H9 (cell line): ENCODE measurements around the gene MLPH. TPM values are rescaled to one million over a fixed set of nuclear protein-coding genes. Genes with fewer than 3 reads are reported as not detected.

Source experiments
- DNase-seq: peaks from one replicate; pipeline ENCODE4 v3.0.0-alpha.2; 2017
- H2AFZ ChIP-seq: one replicate; pipeline ENCODE4 v1.6.1; 2013; ENCODE audit warnings: mild to moderate bottlenecking, low read length, control low read depth, moderate library complexity
- H2AK5ac ChIP-seq: 2 replicates; pipeline ENCODE4 v1.6.1; 2013; ENCODE audit warnings: low read length, control low read depth, mixed read lengths; ENCODE audit not compliant: insufficient read length
- H2BK120ac ChIP-seq: one replicate; pipeline ENCODE4 v1.6.1; 2013; ENCODE audit warnings: low read depth, mild to moderate bottlenecking, low read length, control low read depth, inconsistent platforms; ENCODE audit not compliant: poor library complexity, severe bottlenecking
- H2BK12ac ChIP-seq: 2 replicates; pipeline ENCODE4 v1.6.1; 2013; ENCODE audit warnings: low read length, control low read depth, mixed read lengths, low read depth; ENCODE audit not compliant: insufficient read length
- H2BK15ac ChIP-seq: 2 replicates; pipeline ENCODE4 v1.6.1; 2013; ENCODE audit warnings: low read depth, low read length, control low read depth
- H2BK20ac ChIP-seq: one replicate; pipeline ENCODE4 v1.6.1; 2013; ENCODE audit warnings: low read depth, mild to moderate bottlenecking, low read length, control low read depth, inconsistent platforms; ENCODE audit not compliant: poor library complexity, severe bottlenecking
- H2BK5ac ChIP-seq: 2 replicates; pipeline ENCODE4 v1.6.1; 2013; ENCODE audit warnings: low read length, control low read depth, mixed read lengths; ENCODE audit not compliant: insufficient read length
- H3K14ac ChIP-seq: 2 replicates; pipeline ENCODE4 v1.6.1; 2013; ENCODE audit warnings: low read length, control low read depth; ENCODE audit not compliant: insufficient read depth
- H3K18ac ChIP-seq: 2 replicates; pipeline ENCODE4 v1.6.1; 2013; ENCODE audit warnings: low read depth, mild to moderate bottlenecking, mixed read lengths, low read length, control low read depth; ENCODE audit not compliant: insufficient read length
- H3K23ac ChIP-seq: 2 replicates; pipeline ENCODE4 v1.6.1; 2013; ENCODE audit warnings: low read length, control low read depth, mixed read lengths, low read depth; ENCODE audit not compliant: insufficient read length
- H3K23me2 ChIP-seq: 2 replicates; pipeline ENCODE4 v1.6.1; 2013; ENCODE audit warnings: low read depth, mild to moderate bottlenecking, mixed read lengths, low read length, control low read depth; ENCODE audit not compliant: insufficient read length, poor library complexity, severe bottlenecking
- H3K27ac ChIP-seq: 2 replicates; pipeline ENCODE4 v1.5.1; 2013; ENCODE audit warnings: low read length, control low read depth, mixed read lengths, low read depth; ENCODE audit not compliant: insufficient read length
- H3K27me3 ChIP-seq: 2 replicates; pipeline ENCODE4 v1.6.1; 2013; ENCODE audit warnings: low read length, control low read depth, inconsistent platforms; ENCODE audit not compliant: insufficient read depth
- H3K4ac ChIP-seq: 2 replicates; pipeline ENCODE4 v1.6.1; 2013; ENCODE audit warnings: low read depth, mild to moderate bottlenecking, control low read depth, inconsistent platforms, low read length, moderate library complexity
- H3K4me1 ChIP-seq: 2 replicates; pipeline ENCODE4 v1.6.1; 2013; ENCODE audit warnings: low read length, control low read depth, inconsistent platforms; ENCODE audit not compliant: insufficient read depth
- H3K4me2 ChIP-seq: 2 replicates; pipeline ENCODE4 v1.6.1; 2013; ENCODE audit warnings: low read length, control low read depth, mixed read lengths; ENCODE audit not compliant: insufficient read length, insufficient read depth
- H3K56ac ChIP-seq: 2 replicates; pipeline ENCODE4 v1.6.1; 2013; ENCODE audit warnings: low read depth, mild to moderate bottlenecking, mixed read lengths, low read length, control low read depth; ENCODE audit not compliant: insufficient read length
- H3K79me1 ChIP-seq: 2 replicates; pipeline ENCODE4 v1.6.1; 2013; ENCODE audit warnings: low read depth, mild to moderate bottlenecking, moderate library complexity, low read length, control low read depth, inconsistent platforms; ENCODE audit not compliant: insufficient read depth, poor library complexity, severe bottlenecking
- H3K79me2 ChIP-seq: 2 replicates; pipeline ENCODE4 v1.6.1; 2013; ENCODE audit warnings: low read length, control low read depth, inconsistent platforms; ENCODE audit not compliant: insufficient read depth
- H3K9ac ChIP-seq: 2 replicates; pipeline ENCODE4 v1.6.1; 2013; ENCODE audit warnings: low read length, control low read depth, mixed read lengths; ENCODE audit not compliant: insufficient read length; ENCODE audit errors: extremely low read depth
- H3K9me3 ChIP-seq: one replicate; pipeline ENCODE4 v1.6.1; 2013; ENCODE audit warnings: low read depth, low read length, inconsistent platforms; ENCODE audit not compliant: control insufficient read depth
- H3T11ph ChIP-seq: one replicate; pipeline ENCODE4 v1.6.1; 2013; ENCODE audit warnings: mild to moderate bottlenecking, low read length, control low read depth, inconsistent platforms
- H4K20me1 ChIP-seq: one replicate; pipeline ENCODE4 v1.6.1; 2013; ENCODE audit not compliant: control insufficient read depth, insufficient read length, insufficient read depth
- H4K5ac ChIP-seq: 2 replicates; pipeline ENCODE4 v1.6.1; 2013; ENCODE audit warnings: low read depth, mild to moderate bottlenecking, mixed read lengths, low read length, control low read depth; ENCODE audit not compliant: insufficient read length
- H4K8ac ChIP-seq: replicated peaks from 2 replicates; pipeline ENCODE4 v1.6.1; 2013; ENCODE audit warnings: low read length, control low read depth, mixed read lengths, low read depth; ENCODE audit not compliant: insufficient read length
- H4K91ac ChIP-seq: 2 replicates; pipeline ENCODE4 v1.6.1; 2013; ENCODE audit warnings: low read depth, mild to moderate bottlenecking, moderate library complexity, mixed read lengths, low read length, control low read depth; ENCODE audit not compliant: insufficient read length
- H3K27ac Mint-ChIP-seq, 3 experiments: 2 replicates in 2 of 3; 3 replicates in 1 of 3; pipeline ENCODE4 v1.8.0; 2020 to 2021; ENCODE audit warnings: mixed read lengths in 3 of 3, mild to moderate bottlenecking in 1 of 3, moderate library complexity in 1 of 3
- H3K27me3 Mint-ChIP-seq: 2 replicates; pipeline ENCODE4 v1.8.0; 2021; ENCODE audit warnings: low read depth, mild to moderate bottlenecking, moderate library complexity, mixed read lengths
- H3K36me3 Mint-ChIP-seq, 3 experiments: 2 replicates in 2 of 3; 3 replicates in 1 of 3; pipeline ENCODE4 v1.8.0; 2020 to 2021; ENCODE audit warnings: low read depth in 3 of 3, mixed read lengths in 3 of 3; ENCODE audit not compliant: insufficient read depth in 1 of 3
- H3K4me1 Mint-ChIP-seq, 2 experiments: 2 replicates each; pipeline ENCODE4 v1.8.0; 2020; ENCODE audit warnings: mixed read lengths in 2 of 2
- H3K4me3 Mint-ChIP-seq, 2 experiments: 2 replicates in 1 of 2; 3 replicates in 1 of 2; pipeline ENCODE4 v1.8.0; 2020 to 2021; ENCODE audit warnings: mild to moderate bottlenecking in 2 of 2, mixed read lengths in 2 of 2, moderate library complexity in 1 of 2
- H3K9me3 Mint-ChIP-seq, 2 experiments: 2 replicates in 1 of 2; 3 replicates in 1 of 2; pipeline ENCODE4 v1.8.0; 2020; ENCODE audit warnings: mild to moderate bottlenecking in 2 of 2, mixed read lengths in 2 of 2, moderate library complexity in 1 of 2
- WGBS: extraction: QIAGEN DNeasy Blood & Tissue Kit; methylation state at CpG from one replicate; pipeline ENCODE4 v1.1.7; 2013; ENCODE audit warnings: missing lambda C conversion rate, low lambda C conversion rate, mixed read lengths; ENCODE audit not compliant: insufficient read length; ENCODE audit errors: extremely low coverage; 5-methylcytosine and 5-hydroxymethylcytosine counted together
- total RNA-seq: library from RNA; stranded (reverse); gene quantifications from 2 replicates; pipeline ENCODE4 v1.2.1, GENCODE V29; 2021
- TF ChIP-seq, protein P1 (sequence below): fragments of 200-600 bp; sonication (generic); conservative IDR thresholded peaks from 3 replicates; pipeline ENCODE4 v1.8.0; 2021; ENCODE audit warnings: antibody characterized with exemption, mild to moderate bottlenecking

Gene MLPH
- total RNA-seq, 1 experiment from 2014 or later: 3.4 TPM

DNA sequence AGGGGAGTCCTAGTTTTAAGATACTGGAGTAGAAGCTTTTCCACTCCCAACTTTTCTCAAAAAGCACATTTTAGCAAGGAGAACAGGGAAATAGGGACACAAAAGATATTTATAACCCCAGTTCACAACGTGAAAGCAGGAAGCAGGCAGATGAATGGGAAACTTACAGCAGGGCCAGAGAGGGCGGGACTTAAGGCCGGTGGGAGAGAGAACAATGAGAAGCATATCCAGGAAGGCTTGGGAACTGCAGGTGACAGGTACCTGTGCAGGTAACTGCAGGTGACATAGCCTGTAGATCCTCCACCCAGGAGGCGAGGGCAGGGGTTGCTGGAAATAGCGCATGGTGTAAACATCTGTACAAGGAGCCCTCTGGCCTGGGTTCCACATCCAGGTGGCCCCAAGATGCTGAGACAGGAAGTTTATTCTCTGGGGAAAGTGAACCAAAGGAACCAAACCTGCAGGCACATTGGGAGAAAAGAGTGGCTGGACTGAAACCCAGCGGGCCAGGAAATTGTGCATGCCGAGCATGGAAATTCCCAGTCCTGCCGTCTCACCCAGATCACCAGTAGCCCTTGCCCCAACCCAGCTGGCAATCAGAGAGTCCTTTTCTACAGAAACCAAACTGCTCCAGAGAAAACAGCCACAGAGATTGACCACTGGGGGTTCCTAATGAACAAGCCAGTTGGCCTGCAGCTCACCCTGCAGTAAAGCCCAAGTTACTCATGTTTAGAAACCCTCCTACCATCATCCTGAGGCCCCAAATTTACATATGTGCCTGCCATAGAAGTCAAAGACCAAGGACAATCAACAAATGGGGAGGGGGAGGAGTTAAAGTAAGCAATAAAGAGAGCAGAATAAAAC, 48.7 kb upstream of the MLPH start:
- Histone ChIP-seq H2BK120ac (no peak overlapping the region), H3K18ac (no peak overlapping the region), H2BK20ac (no peak overlapping the region), H2AK5ac (no peak overlapping the region), H3K23ac (no peak overlapping the region), H3K9me3 (no peaks in the 10 kb centered on the region), H2BK5ac (no peak overlapping the region), H3K4me1 (peaks cover 8% of the 10 kb centered on the region; the same call in 1 of the 2 replicates), H3K27ac (no peak overlapping the region), H3K79me2 (no peaks in the 10 kb centered on the region), H2AFZ (peak overlapping the region; percentile 18), H3K4me2 (peak overlapping the region; percentile 20), H3K79me1 (no peaks in the 10 kb centered on the region), H3K14ac (no peak overlapping the region), H3K9ac (no peak overlapping the region), H4K91ac (no peak overlapping the region), H3K4ac (no peak overlapping the region), H3K23me2 (no peaks in the 10 kb centered on the region), H4K20me1 (no peaks in the 10 kb centered on the region), H3K56ac (no peak overlapping the region), H2BK15ac (no peak overlapping the region), H3K27me3 (no peaks in the 10 kb centered on the region), H4K8ac (no peak overlapping the region), H2BK12ac (no peak overlapping the region), H3T11ph (no peak overlapping the region), H4K5ac (no peak overlapping the region)
- H3K9me3 Mint-ChIP-seq: peaks cover 3 to 8% of the 10 kb centered on the region in 2 experiments; a peak in 3 of 5 replicates
- peaks cover 21% of the 10 kb centered on the region for H3K27me3 Mint-ChIP-seq
- TF ChIP-seq, protein P1, sequence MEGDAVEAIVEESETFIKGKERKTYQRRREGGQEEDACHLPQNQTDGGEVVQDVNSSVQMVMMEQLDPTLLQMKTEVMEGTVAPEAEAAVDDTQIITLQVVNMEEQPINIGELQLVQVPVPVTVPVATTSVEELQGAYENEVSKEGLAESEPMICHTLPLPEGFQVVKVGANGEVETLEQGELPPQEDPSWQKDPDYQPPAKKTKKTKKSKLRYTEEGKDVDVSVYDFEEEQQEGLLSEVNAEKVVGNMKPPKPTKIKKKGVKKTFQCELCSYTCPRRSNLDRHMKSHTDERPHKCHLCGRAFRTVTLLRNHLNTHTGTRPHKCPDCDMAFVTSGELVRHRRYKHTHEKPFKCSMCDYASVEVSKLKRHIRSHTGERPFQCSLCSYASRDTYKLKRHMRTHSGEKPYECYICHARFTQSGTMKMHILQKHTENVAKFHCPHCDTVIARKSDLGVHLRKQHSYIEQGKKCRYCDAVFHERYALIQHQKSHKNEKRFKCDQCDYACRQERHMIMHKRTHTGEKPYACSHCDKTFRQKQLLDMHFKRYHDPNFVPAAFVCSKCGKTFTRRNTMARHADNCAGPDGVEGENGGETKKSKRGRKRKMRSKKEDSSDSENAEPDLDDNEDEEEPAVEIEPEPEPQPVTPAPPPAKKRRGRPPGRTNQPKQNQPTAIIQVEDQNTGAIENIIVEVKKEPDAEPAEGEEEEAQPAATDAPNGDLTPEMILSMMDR: peak; percentile 14; the same call in 1 of the 3 replicates
- 0 out of 7 replicates have a peak overlapping the region, but pooled peaks of 1 of the 3 experiments have one; percentile 55 for H3K27ac Mint-ChIP-seq
- H3K4me3 Mint-ChIP-seq: peak overlapping the region in 1 of 2 experiments; percentile 40; a peak in 2 of 5 replicates
- H3K4me1 Mint-ChIP-seq: peaks cover 26 to 29% of the 10 kb centered on the region in 2 experiments
- peak; percentile 81 for DNase-seq
- H3K36me3 Mint-ChIP-seq: no peaks in the 10 kb centered on the region; a peak in 1 of 7 replicates
- WGBS: no CpG with 5 or more reads among the region's 8 CpGs
